ENCODE data around the gene NELFB.
"Not testable (repeated sequence)": the region's sequence is repeated elsewhere in the genome, so short reads cannot be mapped to it uniquely, and the experiment has no call there.

The NELFB gene

GRCh38 chr9:137251490-137252268, 3.4 kb upstream of the NELFB start:
- no peak for DNase-seq

GRCh38 chr9:137252555-137253506, 2.3 kb upstream of the NELFB start:
- DNase-seq = no peak

GRCh38 chr9:137253717-137254623, 1.2 kb upstream of the NELFB start:
- DNase-seq = no peak

GRCh38 chr9:137255448-137256114, 454 bp downstream of the NELFB start:
- DNase-seq = no peak

GRCh38 chr9:137256362-137256761, 1.2 kb downstream of the NELFB start:
- no peak for DNase-seq

GRCh38 chr9:137256856-137257255, 1.7 kb downstream of the NELFB start:
- DNase-seq = no peak

GRCh38 chr9:137262173-137262908, 7.2 kb downstream of the NELFB start:
- DNase-seq = not testable (repeated sequence)

- no peak for DNase-seq
These were observed 7.8 kb downstream of the NELFB start for GRCh38 chr9:137262909-137263285.

GRCh38 chr9:137263506-137263905, 8.4 kb downstream of the NELFB start:
- no peak for DNase-seq

GRCh38 chr9:137264067-137264466, 8.9 kb downstream of the NELFB start:
- no peak for DNase-seq

- DNase-seq = no peak
These were observed 10.5 kb downstream of the NELFB start for GRCh38 chr9:137265496-137266161.

- DNase-seq = no peak
These were observed 11.0 kb downstream of the NELFB start for GRCh38 chr9:137266162-137266527.

- no peak for DNase-seq
These were observed 11.7 kb downstream of the NELFB start for GRCh38 chr9:137266585-137267453.

- DNase-seq = no peak
These were observed 12.8 kb downstream of the NELFB start for GRCh38 chr9:137267933-137268355.

GRCh38 chr9:137268538-137269201, 13.5 kb downstream of the NELFB start:
- no peak for DNase-seq

GRCh38 chr9:137269231-137269772, 14.2 kb downstream of the NELFB start:
- no peak for DNase-seq

- DNase-seq = no peak
These were observed 16.0 kb downstream of the NELFB start for GRCh38 chr9:137270929-137271695.

- DNase-seq = no peak
These were observed 16.6 kb downstream of the NELFB start for GRCh38 chr9:137271696-137272076.

Measured in stimulated activated CD4-positive, alpha-beta T cell treated with anti-CD3 and anti-CD28 coated beads, Interleukin-1b, Interleukin-23, amount 100 ng/mL, for 48 hours (primary cell).